CD4-positive, alpha-beta T cell (primary cell): ENCODE data around the gene COL5A1. TPM values are rescaled to one million over a fixed set of nuclear protein-coding genes. Genes with fewer than 3 reads are reported as not detected.

Source experiments
- ATAC-seq: fragments of 200-7000 bp; cut with Tn5 transposase; one replicate; pipeline ENCODE4 v1.10.0; 2022; ENCODE audit warnings: mild to moderate bottlenecking; ENCODE audit not compliant: poor library complexity
- CTCF ChIA-PET: fragments of 350-600 bp; sonication (Branson Sonifier 250); formaldehyde crosslinking; loops from one replicate; lab custom pipeline; 2021; ENCODE audit warnings: antibody characterized with exemption, inconsistent platforms; lab: Charles Lee
- POLR2A ChIA-PET: fragments of 350-600 bp; sonication (Branson Sonifier 250); formaldehyde crosslinking; loops from one replicate; lab custom pipeline; 2021; ENCODE audit warnings: antibody characterized with exemption, inconsistent platforms; lab: Charles Lee
- DNase-seq, 14 experiments: peaks; one replicate each; pipeline ENCODE4 v3.0.0-alpha.2; 2013 to 2020; ENCODE audit warnings: mixed read lengths in 2 of 14
- H3K27ac ChIP-seq, 2 donors: one replicate each; pipeline versions ENCODE4 v1.5.1 to v1.7.0; 2013; ENCODE audit warnings: low read length in 2 of 2, low read depth in 1 of 2, mild to moderate bottlenecking in 1 of 2
- H3K27me3 ChIP-seq, 2 experiments: 1 replicate in 1 of 2; 2 replicates in 1 of 2; pipeline versions ENCODE4 v1.6.1 to v1.7.0; 2013; ENCODE audit warnings: low read length in 2 of 2, control low read depth in 1 of 2, mild to moderate bottlenecking in 1 of 2, moderate library complexity in 1 of 2; ENCODE audit not compliant: insufficient read depth in 2 of 2, control insufficient read depth in 1 of 2
- H3K36me3 ChIP-seq: one replicate; pipeline ENCODE4 v1.6.1; 2013; ENCODE audit warnings: low read length, control low read depth; ENCODE audit not compliant: insufficient read depth
- H3K4me1 ChIP-seq: one replicate; pipeline ENCODE4 v1.6.1; 2013; ENCODE audit warnings: low read length, control low read depth; ENCODE audit not compliant: insufficient read depth
- H3K4me3 ChIP-seq: one replicate; pipeline ENCODE4 v1.5.1; 2013; ENCODE audit warnings: mild to moderate bottlenecking, low read length, moderate library complexity
- H3K9me3 ChIP-seq, 2 experiments: 1 replicate in 1 of 2; 2 replicates in 1 of 2; pipeline versions ENCODE4 v1.6.1 to v1.7.0; 2013; ENCODE audit warnings: low read length in 2 of 2, mild to moderate bottlenecking in 2 of 2, control low read depth in 1 of 2, moderate library complexity in 1 of 2; ENCODE audit not compliant: control insufficient read depth in 1 of 2, insufficient read depth in 1 of 2
- H3K27ac Mint-ChIP-seq: one replicate; pipeline ENCODE4 v1.8.0; 2020; ENCODE audit warnings: mixed read lengths
- H3K27me3 Mint-ChIP-seq: one replicate; pipeline ENCODE4 v1.8.0; 2021; ENCODE audit warnings: mixed read lengths
- H3K36me3 Mint-ChIP-seq: one replicate; pipeline ENCODE4 v1.8.0; 2021; ENCODE audit warnings: low read depth, mixed read lengths
- H3K4me1 Mint-ChIP-seq: one replicate; pipeline ENCODE4 v1.8.0; 2021; ENCODE audit warnings: low read depth, mixed read lengths
- H3K4me3 Mint-ChIP-seq: one replicate; pipeline ENCODE4 v1.8.0; 2020; ENCODE audit warnings: mild to moderate bottlenecking, mixed read lengths
- H3K9me3 Mint-ChIP-seq: one replicate; pipeline ENCODE4 v1.8.0; 2020; ENCODE audit warnings: mixed read lengths
- CTCF ChIP-seq: fragments of 200-600 bp; IDR thresholded peaks from one replicate; pipeline ENCODE4 v1.8.0; 2022; ENCODE audit warnings: antibody characterized with exemption, mild to moderate bottlenecking
- intact Hi-C, 2 experiments: fragments of 100-400 bp; cut with DNase I in 1 of 2; cut with micrococcal nuclease in 1 of 2; formaldehyde crosslinking; loops; one replicate each; pipeline versions ENCODE4 v1.15.1 to v1.9.0; 2023 to 2025; cut with DNase I, micrococcal nuclease
- total RNA-seq, 174 experiments: library from RNA in 2 of 174; stranded (reverse) in 2 of 174; gene quantifications; one replicate each; pipeline ENCODE4 v1.2.3 and lab custom pipeline; 2021 to 2026

COL5A1 gene
- total RNA-seq, 2 experiments from 2014 or later, result 0.41 to 0.50 TPM

GRCh38 chr9:134655586-134656333 lies 14.2 kb downstream of the COL5A1 start:
- Histone ChIP-seq H3K4me1 (no peaks in the 10 kb centered on the region), H3K27ac (no peak overlapping the region), H3K9me3 (peaks cover 5 to 6% of the 10 kb centered on the region in 2 experiments), H3K27me3 (no peaks in the 10 kb centered on the region), H3K4me3 (no peak overlapping the region), H3K36me3 (no peaks in the 10 kb centered on the region)
- H3K4me1 Mint-ChIP-seq, result no peaks in the 10 kb centered on the region
- DNase-seq, result no peak
- no peak overlapping the region for H3K27ac Mint-ChIP-seq
- no peaks in the 10 kb centered on the region for H3K27me3 Mint-ChIP-seq
- no peak for ATAC-seq
- no peak for TF ChIP-seq CTCF
- H3K9me3 Mint-ChIP-seq, result peaks cover 2% of the 10 kb centered on the region
- H3K4me3 Mint-ChIP-seq, result no peak overlapping the region
- H3K36me3 Mint-ChIP-seq, result no peaks in the 10 kb centered on the region
- POLR2A ChIA-PET, result no interaction called here
- CTCF ChIA-PET, result no interaction called here
- intact Hi-C loops, result no loop called here

- CTCF ChIA-PET, result no interaction called here
- no peaks in the 10 kb centered on the region for H3K36me3 Mint-ChIP-seq
- H3K4me3 Mint-ChIP-seq, result no peak overlapping the region
- no peak overlapping the region for H3K27ac ChIP-seq
- peaks cover 3% of the 10 kb centered on the region for H3K9me3 Mint-ChIP-seq
- H3K27me3 Mint-ChIP-seq, result no peaks in the 10 kb centered on the region
- H3K9me3 ChIP-seq, result peaks cover 11 to 14% of the 10 kb centered on the region in 2 experiments
- H3K4me3 ChIP-seq, result no peak overlapping the region
- H3K27me3 ChIP-seq, result no peaks in the 10 kb centered on the region
- no peak for DNase-seq
- no peak overlapping the region for H3K27ac Mint-ChIP-seq
- intact Hi-C loops, result no loop called here
- H3K36me3 ChIP-seq, result no peaks in the 10 kb centered on the region
- ATAC-seq, result no peak
- H3K4me1 ChIP-seq, result no peaks in the 10 kb centered on the region
- POLR2A ChIA-PET, result no interaction called here
- H3K4me1 Mint-ChIP-seq, result no peaks in the 10 kb centered on the region
- TF ChIP-seq CTCF, result no peak
Measured at GRCh38 chr9:134656334-134657006, 14.9 kb downstream of the COL5A1 start.

- CTCF ChIA-PET, result no interaction called here
- H3K27me3 ChIP-seq, result no peaks in the 10 kb centered on the region
- intact Hi-C loops, result no loop called here
- ATAC-seq, result no peak
- H3K27ac ChIP-seq, result no peak overlapping the region
- peaks cover 3% of the 10 kb centered on the region for H3K9me3 Mint-ChIP-seq
- no peaks in the 10 kb centered on the region for H3K4me1 ChIP-seq
- no peaks in the 10 kb centered on the region for H3K36me3 Mint-ChIP-seq
- POLR2A ChIA-PET, result no interaction called here
- H3K4me3 Mint-ChIP-seq, result no peak overlapping the region
- H3K4me3 ChIP-seq, result no peak overlapping the region
- DNase-seq, result no peak
- no peak for TF ChIP-seq CTCF
- H3K27me3 Mint-ChIP-seq, result no peaks in the 10 kb centered on the region
- no peaks in the 10 kb centered on the region for H3K36me3 ChIP-seq
- no peaks in the 10 kb centered on the region for H3K4me1 Mint-ChIP-seq
- H3K9me3 ChIP-seq, result peaks cover 11 to 25% of the 10 kb centered on the region in 2 experiments
- no peak overlapping the region for H3K27ac Mint-ChIP-seq
Measured at GRCh38 chr9:134657666-134658377, 16.2 kb downstream of the COL5A1 start.
